Activated naive CD8-positive, alpha-beta T cell treated with anti-CD3 and anti-CD28 coated beads, Interleukin-2, amount 50 U/mL, for 16 hours (primary cell): Measurements from ENCODE around the gene ARHGDIB.

Experiments
- DNase-seq: peaks from one replicate; pipeline ENCODE4 v3.0.0-alpha.2; 2020; ENCODE audit warnings: low read depth, low spot score

Gene ARHGDIB

GRCh38 chr12:14982991-14983390 lies 21.6 kb upstream of the ARHGDIB start:
- DNase-seq = no peak

GRCh38 chr12:14982562-14982961 lies 21.2 kb upstream of the ARHGDIB start:
- DNase-seq = no peak

- DNase-seq = no peak
These were observed 19.6 kb upstream of the ARHGDIB start for GRCh38 chr12:14981049-14981448.

- no peak for DNase-seq
These were observed 18.1 kb upstream of the ARHGDIB start for GRCh38 chr12:14979468-14979867.

GRCh38 chr12:14976658-14977057 lies 15.3 kb upstream of the ARHGDIB start:
- DNase-seq = no peak

GRCh38 chr12:14975457-14975856 lies 14.1 kb upstream of the ARHGDIB start:
- DNase-seq = no peak

- DNase-seq = no peak
These were observed 13.2 kb upstream of the ARHGDIB start for GRCh38 chr12:14974633-14975032.

GRCh38 chr12:14972816-14973215 lies 11.4 kb upstream of the ARHGDIB start, which contains the start of gene PDE6H:
PDE6H (plus strand) TSS chr12:14973042; CDS start chr12:14978013, 4,971 bp downstream.
- no peak for DNase-seq

- DNase-seq = no peak
These were observed 9.1 kb upstream of the ARHGDIB start for GRCh38 chr12:14970473-14970872.

- DNase-seq = no peak
These were observed 7.1 kb upstream of the ARHGDIB start for GRCh38 chr12:14968478-14968877.

GRCh38 chr12:14965221-14965620 lies 3.8 kb upstream of the ARHGDIB start:
- no peak for DNase-seq

GRCh38 chr12:14964406-14964805 lies 3.0 kb upstream of the ARHGDIB start:
- no peak for DNase-seq

GRCh38 chr12:14963520-14963919 lies 2.1 kb upstream of the ARHGDIB start:
- DNase-seq = no peak

GRCh38 chr12:14962797-14963196 lies 1.4 kb upstream of the ARHGDIB start:
- DNase-seq = no peak

- DNase-seq = no peak
These were observed 745 bp upstream of the ARHGDIB start for GRCh38 chr12:14962153-14962539.

GRCh38 chr12:14960548-14961465 lies 594 bp downstream of the ARHGDIB start:
- DNase-seq = no peak

GRCh38 chr12:14959916-14960496 lies 1.4 kb downstream of the ARHGDIB start:
- no peak for DNase-seq

GRCh38 chr12:14959463-14959862 lies 1.9 kb downstream of the ARHGDIB start:
- no peak for DNase-seq

- DNase-seq = no peak
These were observed 2.3 kb downstream of the ARHGDIB start for GRCh38 chr12:14959126-14959440.

GRCh38 chr12:14958361-14959125 lies 2.9 kb downstream of the ARHGDIB start:
- DNase-seq = no peak

GRCh38 chr12:14957551-14958168 lies 3.7 kb downstream of the ARHGDIB start:
- DNase-seq = no peak

- DNase-seq = no peak
These were observed 4.5 kb downstream of the ARHGDIB start for GRCh38 chr12:14956905-14957304.
